ENCODE results near the gene NTHL1. TPM values are rescaled to one million over a fixed set of nuclear protein-coding genes. Genes with fewer than 3 reads are reported as not detected.

The NTHL1 gene
- total RNA-seq, 4 donors from 2014 or later, result 18.8 to 58.4 (median 27.6) TPM

DNA sequence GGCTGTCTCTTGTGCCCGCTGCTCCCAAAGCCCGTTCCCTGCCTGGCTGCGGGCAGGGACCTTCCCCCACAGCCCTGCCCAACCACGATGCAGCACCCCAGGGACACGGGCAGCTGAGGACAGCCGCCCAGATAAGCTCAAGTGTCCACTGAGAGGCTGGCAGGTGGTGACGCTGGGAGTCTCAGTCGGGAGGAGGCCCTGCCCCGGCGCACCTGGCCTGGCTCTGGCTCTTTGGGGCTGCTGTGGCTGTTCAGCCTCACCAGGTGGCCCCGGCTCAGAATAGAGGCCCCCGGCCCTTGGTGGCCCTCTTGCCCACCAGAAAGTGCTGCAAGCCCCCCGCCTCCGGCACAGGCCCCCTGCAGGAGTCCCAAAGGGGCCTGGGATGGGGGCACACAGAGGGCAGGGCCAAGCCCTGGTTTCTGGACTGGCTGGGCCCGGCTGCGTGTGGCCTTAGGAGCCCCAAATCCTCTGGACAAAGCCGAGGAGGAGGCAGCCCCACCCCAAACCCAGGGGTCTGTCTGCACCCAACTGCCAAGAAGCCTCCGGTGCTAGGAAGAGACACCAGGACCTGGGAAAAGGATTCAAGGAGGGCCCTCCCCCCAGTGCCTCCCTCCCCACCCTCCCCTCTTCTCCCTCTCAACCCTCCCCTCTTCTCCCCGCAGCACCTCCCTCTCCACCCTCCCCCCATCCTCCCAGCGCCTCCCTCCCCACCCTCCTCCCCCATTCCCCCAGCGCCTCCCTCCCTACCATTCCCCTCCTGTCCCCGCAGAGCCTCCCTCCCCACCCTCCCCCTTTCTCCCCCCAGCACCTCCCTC is 5.3 kb downstream of the NTHL1 start:
- intact Hi-C loops (cut with DNase I; ENCODE audit: low total_unique reads), result no loop called here
- peak overlapping the region; percentile 53 to 63 for H3K27ac ChIP-seq
- H3K4me3 ChIP-seq, result no peak overlapping the region
- TF ChIP-seq, protein P1, sequence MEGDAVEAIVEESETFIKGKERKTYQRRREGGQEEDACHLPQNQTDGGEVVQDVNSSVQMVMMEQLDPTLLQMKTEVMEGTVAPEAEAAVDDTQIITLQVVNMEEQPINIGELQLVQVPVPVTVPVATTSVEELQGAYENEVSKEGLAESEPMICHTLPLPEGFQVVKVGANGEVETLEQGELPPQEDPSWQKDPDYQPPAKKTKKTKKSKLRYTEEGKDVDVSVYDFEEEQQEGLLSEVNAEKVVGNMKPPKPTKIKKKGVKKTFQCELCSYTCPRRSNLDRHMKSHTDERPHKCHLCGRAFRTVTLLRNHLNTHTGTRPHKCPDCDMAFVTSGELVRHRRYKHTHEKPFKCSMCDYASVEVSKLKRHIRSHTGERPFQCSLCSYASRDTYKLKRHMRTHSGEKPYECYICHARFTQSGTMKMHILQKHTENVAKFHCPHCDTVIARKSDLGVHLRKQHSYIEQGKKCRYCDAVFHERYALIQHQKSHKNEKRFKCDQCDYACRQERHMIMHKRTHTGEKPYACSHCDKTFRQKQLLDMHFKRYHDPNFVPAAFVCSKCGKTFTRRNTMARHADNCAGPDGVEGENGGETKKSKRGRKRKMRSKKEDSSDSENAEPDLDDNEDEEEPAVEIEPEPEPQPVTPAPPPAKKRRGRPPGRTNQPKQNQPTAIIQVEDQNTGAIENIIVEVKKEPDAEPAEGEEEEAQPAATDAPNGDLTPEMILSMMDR (IDR thresholded peaks at IDR 0.05), result no peak
- no peak for TF ChIP-seq POLR2A (IDR thresholded peaks at IDR 0.05)
- H3K36me3 ChIP-seq, result no peaks in the 10 kb centered on the region
- H3K9me3 ChIP-seq, result no peaks in the 10 kb centered on the region
- no peaks in the 10 kb centered on the region for H3K27me3 ChIP-seq
- H3K4me1 ChIP-seq, result peaks cover 0 to 17% of the 10 kb centered on the region in 2 donors
- no peak for DNase-seq

DNA sequence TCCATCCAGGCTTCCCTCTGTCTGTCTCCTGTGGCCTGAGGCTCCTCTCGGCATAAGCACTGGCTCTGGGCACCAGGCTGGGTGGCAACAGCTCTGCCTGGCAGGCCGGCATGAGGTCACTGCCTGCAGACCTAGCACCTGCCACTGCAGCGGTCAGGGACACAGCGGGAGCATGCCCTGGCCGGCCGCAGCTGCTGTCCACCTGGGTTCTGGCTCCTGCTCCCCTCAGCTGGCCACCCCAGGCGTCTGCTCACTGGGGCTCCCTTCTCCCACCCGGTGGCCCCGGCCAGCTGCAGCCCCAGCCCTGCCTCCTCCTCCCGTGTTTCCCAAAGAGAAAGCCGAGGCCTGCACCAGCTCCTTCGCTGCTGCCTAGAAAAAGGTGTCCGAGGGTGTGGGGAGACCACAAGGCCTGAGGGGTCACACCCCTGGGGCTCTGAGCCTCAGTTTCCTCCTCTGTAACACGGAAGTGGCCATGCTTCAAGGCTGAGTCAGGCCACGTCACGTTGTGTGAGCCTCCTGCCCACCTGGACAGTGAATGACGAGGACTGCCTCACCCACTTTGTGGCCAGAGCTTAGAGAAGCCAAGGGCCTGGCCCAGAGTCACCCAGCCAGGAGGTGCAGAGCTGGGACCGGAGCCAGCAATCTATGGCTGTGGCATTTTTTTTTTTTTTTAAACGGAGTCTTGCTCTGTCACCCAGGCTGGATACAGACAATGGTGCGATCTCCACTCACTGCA is 6.7 kb downstream of the NTHL1 start:
- H3K4me3 ChIP-seq, result no peak overlapping the region
- H3K27me3 ChIP-seq, result no peaks in the 10 kb centered on the region
- H3K27ac ChIP-seq, result peak overlapping the region; percentile 91 to 92
- intact Hi-C loops (cut with DNase I; ENCODE audit: low total_unique reads), result no loop called here
- no peaks in the 10 kb centered on the region for H3K36me3 ChIP-seq
- no peaks in the 10 kb centered on the region for H3K9me3 ChIP-seq
- peaks cover 0 to 18% of the 10 kb centered on the region in 2 donors for H3K4me1 ChIP-seq
- no peak for DNase-seq
- no peak for TF ChIP-seq POLR2A (IDR thresholded peaks at IDR 0.05)

DNA sequence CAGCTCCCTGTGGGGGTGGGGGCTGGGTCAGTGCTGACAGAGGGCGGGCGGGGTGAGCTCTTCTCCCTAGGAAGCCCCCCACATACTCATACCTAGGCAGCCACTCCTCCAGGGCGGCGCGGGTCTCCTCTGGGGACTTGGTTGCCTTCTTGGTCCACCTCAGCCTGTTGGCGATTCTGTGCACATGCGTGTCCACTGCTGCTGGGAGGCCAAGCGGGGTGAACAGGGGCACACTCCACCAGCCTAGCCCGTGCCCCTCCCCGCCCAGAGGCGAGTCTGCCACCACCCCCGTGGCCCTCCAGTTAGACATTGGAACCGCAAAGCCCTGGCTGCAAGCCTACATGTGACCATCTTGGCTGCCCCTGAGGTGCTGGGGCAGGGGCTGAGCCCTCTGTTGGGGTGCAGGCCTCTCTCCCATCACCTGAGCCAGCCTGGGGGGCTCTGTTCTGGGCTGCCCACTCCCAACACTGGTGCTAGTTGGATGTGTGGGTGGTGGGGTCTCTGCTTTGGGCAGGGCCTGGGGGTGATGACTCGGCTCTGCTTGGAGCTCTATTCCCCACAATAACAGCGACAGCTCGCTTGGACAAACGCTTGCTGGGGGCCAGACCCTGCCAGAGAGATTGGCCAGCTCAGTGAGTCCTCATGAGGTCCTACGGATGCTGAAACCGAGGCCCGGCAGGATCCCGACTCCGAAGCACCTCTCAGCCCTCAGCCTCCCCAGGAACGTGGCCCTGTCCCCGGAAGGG is 7.4 kb downstream of the NTHL1 start:
- H3K9me3 ChIP-seq, result no peaks in the 10 kb centered on the region
- peak overlapping the region; percentile 91 to 92 for H3K27ac ChIP-seq
- no peaks in the 10 kb centered on the region for H3K27me3 ChIP-seq
- TF ChIP-seq, protein P1 (IDR thresholded peaks at IDR 0.05), result no peak
- TF ChIP-seq POLR2A (IDR thresholded peaks at IDR 0.05), result no peak
- H3K4me3 ChIP-seq, result no peak overlapping the region
- H3K4me1 ChIP-seq, result peaks cover 0 to 26% of the 10 kb centered on the region in 2 donors
- DNase-seq, result peak in 1 of 2 donors; percentile 34
- intact Hi-C loops (cut with DNase I; ENCODE audit: low total_unique reads), result no loop called here
- no peaks in the 10 kb centered on the region for H3K36me3 ChIP-seq

DNA sequence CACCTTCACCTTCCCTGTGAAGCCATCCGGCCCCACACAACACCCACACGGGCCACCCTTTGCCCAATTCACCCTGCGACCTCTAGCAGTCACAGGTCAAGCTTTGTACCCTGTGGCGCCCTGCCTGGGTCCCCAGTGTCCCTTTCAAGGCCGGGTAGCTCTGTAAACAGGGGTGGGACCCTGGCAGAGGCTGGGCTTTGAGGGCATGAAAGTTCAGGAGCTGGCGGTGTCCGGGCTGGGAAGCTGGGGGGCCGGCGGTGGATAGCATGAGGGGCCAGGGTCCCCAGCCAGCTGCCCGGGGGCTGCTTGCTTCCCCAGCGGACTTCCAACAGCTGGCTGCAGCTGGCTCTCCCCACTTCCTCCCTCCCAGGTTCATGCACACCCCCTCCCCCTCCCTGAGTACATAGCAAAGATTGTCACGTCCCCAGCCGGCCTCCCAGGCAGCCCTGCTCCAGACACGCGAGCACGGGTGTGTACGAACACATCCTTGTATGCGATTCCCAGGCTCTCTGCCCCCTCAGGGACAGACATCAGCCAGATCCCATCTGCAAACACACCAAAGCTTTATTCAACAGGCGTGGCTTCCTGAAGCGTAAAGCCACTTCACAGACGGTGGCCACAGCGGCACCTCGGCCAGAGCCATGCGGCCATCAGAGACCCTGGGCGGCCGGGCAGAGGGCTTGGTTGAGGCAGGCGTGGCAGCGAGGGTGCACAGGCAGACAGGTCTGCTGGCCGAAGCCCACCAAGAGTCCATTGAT is 8.2 kb downstream of the NTHL1 start:
- no peaks in the 10 kb centered on the region for H3K9me3 ChIP-seq
- peak overlapping the region; percentile 91 to 92 for H3K27ac ChIP-seq
- intact Hi-C loops (cut with DNase I; ENCODE audit: low total_unique reads), result no loop called here
- peak; percentile 79 to 80 for DNase-seq
- H3K4me1 ChIP-seq, result peaks cover 0 to 32% of the 10 kb centered on the region in 2 donors
- TF ChIP-seq POLR2A (IDR thresholded peaks at IDR 0.05), result no peak
- TF ChIP-seq, protein P1 (IDR thresholded peaks at IDR 0.05), result no peak
- no peak overlapping the region for H3K4me3 ChIP-seq
- no peaks in the 10 kb centered on the region for H3K36me3 ChIP-seq
- H3K27me3 ChIP-seq, result no peaks in the 10 kb centered on the region
